GM12865 (cell line): ENCODE measurements around the gene GSTO2.

ENCODE experiments used
- DNase-seq: peaks from one replicate; pipeline ENCODE4 v3.0.0; 2010; ENCODE audit warnings: low read depth
- H3K4me3 ChIP-seq: 2 replicates; pipeline ENCODE4 v1.5.1; 2011; ENCODE audit warnings: mild to moderate bottlenecking, low read depth, low read length, control low read depth
- TF ChIP-seq, protein P1 (sequence below): IDR thresholded peaks from 2 replicates; pipeline ENCODE4 v1.5.1; 2011; ENCODE audit warnings: low read length, control low read depth, low read depth, inconsistent platforms; ENCODE audit not compliant: insufficient read depth; ENCODE audit errors: missing control alignments

GSTO2 gene

DNA sequence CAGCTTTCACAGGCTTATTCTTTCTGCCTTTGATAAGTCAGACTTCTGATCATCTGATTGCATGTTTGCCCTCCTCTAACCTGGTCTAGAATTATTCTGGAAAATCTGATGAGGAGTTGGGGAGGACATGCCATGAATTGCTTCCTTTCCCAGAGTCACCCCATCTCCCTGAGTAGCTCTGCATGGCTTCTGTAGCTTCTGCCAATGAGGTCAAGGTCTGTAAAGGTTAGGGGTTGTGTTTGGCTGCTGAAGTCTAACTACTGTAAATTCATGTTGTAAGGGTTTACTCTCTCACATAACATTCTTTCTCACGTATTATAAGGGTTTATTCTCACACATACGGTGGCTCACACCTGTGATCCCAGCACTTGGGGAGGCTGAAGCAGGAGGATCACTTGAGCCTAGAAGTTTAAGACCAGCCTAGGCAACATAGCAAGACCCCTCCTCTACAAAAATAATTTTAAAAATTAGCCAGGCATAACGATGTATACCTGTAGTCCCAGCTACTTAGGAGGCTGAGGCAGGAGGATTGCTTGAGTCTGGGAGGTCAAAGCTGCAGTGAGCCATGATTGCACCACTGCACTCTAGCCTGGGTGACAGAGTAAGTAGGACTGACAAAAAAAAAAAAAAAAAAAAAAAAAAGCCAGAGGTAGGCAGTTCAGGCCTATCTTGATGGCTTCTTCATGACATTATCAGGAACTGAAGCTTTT lies 10.7 kb downstream of the GSTO2 start:
- H3K4me3 ChIP-seq, result no peak overlapping the region
- DNase-seq, result no peak
- TF ChIP-seq, protein P1, sequence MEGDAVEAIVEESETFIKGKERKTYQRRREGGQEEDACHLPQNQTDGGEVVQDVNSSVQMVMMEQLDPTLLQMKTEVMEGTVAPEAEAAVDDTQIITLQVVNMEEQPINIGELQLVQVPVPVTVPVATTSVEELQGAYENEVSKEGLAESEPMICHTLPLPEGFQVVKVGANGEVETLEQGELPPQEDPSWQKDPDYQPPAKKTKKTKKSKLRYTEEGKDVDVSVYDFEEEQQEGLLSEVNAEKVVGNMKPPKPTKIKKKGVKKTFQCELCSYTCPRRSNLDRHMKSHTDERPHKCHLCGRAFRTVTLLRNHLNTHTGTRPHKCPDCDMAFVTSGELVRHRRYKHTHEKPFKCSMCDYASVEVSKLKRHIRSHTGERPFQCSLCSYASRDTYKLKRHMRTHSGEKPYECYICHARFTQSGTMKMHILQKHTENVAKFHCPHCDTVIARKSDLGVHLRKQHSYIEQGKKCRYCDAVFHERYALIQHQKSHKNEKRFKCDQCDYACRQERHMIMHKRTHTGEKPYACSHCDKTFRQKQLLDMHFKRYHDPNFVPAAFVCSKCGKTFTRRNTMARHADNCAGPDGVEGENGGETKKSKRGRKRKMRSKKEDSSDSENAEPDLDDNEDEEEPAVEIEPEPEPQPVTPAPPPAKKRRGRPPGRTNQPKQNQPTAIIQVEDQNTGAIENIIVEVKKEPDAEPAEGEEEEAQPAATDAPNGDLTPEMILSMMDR, result no peak

DNA sequence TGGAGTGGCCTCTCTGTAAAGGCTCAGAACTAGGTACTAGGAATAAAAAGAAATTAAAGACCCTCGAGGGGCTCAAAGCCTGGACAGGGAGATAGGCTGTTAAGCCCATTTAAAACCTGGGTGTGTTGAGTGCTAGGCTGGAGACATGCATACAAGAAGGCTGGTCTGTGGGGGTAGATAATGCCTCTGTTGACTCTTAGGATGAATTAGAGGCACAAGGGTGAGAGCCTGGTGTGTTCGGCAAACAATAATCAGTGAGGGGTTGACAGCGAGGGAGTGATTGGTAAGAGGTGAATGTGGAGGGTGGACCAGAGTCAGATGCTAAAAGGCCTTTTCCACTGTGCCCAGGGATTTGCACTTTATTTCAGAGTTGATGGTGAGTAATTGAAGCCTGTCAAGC lies 12.7 kb downstream of the GSTO2 start:
- H3K4me3 ChIP-seq, result no peak overlapping the region
- TF ChIP-seq, protein P1, result no peak
- DNase-seq, result no peak

DNA sequence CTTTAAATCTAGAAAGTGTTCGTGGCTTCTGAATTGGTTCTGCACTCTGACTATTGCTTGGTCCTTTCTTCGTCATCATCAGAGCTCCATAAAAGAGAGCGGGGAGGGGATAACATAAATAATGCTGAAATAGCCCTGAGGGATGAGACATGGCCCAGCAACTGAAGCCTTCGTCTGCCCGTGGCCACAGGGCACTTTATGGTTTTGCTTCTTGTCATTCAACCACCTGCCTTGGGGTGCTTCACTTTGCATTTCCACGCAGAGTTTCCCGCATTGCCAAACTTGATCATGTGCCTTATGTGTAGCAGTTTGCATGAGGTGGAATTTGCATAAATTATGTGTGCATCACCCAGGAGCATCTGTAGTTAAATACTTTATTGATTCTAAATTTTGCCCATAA lies 15.9 kb downstream of the GSTO2 start:
- H3K4me3 ChIP-seq, result no peak overlapping the region
- TF ChIP-seq, protein P1, result no peak
- DNase-seq, result no peak

DNA sequence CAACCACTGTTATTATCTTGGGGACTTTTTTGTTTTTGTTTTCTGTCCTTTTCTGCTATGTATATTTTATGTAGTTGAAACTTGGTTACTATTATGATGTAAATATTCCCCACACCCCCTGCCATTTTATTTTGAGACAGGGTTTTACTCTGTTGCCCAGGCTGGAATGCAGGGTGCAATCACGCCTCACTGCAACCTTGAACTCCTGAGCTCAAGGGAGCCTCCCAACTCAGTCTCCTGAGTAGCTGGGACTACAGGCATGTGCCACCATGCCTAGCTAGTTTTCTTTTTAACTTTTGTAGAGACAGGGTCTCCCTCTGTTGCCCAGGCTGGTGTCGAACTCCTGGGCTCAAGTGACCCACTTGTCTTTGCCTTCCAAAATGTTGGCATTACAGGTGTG lies 18.0 kb downstream of the GSTO2 start:
- TF ChIP-seq, protein P1, result no peak
- no peak overlapping the region for H3K4me3 ChIP-seq
- no peak for DNase-seq

DNA sequence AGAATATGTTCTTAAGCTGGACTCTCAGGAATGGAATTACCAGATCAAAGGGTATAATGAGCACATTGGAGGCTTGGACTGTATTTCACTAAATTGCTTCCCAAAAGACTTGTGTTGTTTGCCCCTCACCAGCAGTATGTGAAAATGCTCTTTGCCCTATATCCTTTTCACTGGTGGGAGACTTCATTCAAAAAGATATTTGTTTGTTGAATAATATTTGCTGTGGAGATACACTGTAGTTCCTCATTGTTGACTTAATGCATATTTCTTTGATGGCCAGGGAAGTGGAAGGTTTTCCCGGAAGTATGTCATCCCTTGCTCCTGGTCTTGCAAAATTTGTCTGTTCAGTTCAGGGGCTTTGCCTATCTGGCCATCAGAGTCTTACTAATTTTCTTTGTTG lies 19.4 kb downstream of the GSTO2 start:
- no peak overlapping the region for H3K4me3 ChIP-seq
- no peak for DNase-seq
- TF ChIP-seq, protein P1, result no peak

DNA sequence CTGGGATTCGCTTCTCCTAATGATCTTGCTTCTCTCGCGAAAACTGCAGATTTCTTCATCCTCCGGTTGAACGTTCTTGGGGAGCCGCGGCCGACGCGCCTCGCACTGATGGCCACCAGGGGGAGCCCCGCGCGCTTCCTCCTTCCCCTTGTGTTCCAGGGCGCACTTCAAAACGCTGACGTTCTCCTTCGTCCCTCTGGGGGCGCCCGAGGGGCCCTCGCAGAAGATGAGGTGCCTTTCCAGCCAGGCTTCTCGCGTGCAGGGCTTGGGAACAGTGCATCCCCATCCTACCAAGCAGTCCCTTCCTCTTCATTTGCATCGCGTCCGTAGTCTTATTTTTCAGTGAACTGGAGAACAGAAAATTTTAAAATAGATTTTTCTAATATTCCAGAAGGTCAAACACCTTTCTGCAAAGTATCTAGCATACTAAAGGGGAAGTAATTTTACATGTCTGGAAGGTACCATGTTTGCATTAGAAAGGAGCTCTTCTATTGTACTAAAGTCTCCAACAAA lies 22.5 kb downstream of the GSTO2 start:
- TF ChIP-seq, protein P1, result peak; percentile 100
- no peak overlapping the region for H3K4me3 ChIP-seq
- peak; percentile 90 for DNase-seq

DNA sequence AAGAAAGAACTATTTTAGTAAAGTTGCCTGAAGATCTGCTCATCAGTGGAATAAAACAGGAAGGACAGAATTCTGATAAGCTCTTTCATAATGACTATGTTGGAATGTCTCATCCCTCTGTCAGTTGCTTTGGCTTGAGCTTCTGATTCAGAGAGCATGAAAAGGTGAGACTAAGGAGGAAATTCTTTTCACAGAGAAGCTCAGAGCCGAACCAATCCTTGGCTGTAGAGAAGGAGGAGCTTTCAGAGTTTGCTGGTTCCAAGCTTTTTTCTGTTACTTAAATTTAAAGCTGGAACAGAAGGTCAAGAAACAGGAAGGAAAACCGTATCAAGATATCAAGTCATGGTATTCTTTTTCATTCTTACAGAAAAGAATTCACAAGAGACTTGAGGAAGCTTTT lies 24.0 kb downstream of the GSTO2 start:
- no peak for DNase-seq
- H3K4me3 ChIP-seq, result no peak overlapping the region
- TF ChIP-seq, protein P1, result no peak
